Erythroblast (primary cell): ENCODE measurements around the gene NKAIN2.

Experiments used
- GATA1 ChIP-seq: IDR thresholded peaks from 2 replicates; pipeline ENCODE4 v1.6.1; 2011; ENCODE audit warnings: low read depth, mild to moderate bottlenecking, control low read depth, low read length, moderate library complexity
- POLR2A ChIP-seq: IDR thresholded peaks from 2 replicates; pipeline ENCODE4 v1.6.1; 2011; ENCODE audit warnings: mild to moderate bottlenecking, low read length

DNA sequence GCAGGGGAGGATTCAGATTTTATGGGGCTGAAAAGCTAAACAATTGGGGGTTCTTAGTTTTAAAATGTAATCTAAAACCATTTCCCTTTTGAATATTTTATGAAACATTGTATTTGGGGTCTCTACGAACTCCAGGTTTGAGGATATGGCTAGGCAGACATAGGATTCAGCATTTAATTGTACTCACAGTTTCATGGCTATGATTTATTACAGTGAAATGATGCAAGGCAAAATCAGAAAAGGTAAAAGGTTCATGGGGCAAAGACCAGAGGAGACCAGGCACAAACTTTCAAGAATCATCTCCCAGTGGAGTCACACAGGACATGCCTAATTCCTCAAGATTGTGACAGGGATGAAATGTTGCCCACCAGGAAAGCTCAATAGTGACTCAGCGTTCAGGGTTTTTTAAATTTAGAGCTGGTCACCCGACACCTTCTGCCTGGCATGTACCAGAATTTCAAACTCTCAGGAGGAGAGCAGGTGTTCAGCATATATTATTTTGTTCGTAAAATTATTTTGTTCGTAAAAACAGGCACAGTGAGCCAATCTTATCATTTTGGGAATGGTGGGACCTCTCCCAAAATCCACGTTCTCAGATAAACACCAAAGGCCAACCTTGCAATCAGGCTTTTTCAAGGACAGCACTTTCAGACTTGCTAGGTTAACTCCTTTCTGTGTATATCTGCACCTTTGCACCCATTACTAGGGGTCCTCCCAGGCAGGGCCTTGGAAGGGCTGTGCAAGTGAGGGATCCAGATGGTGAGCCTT is 270.3 kb downstream of the NKAIN2 start:
- TF ChIP-seq POLR2A (no peak), GATA1 (no peak)
